Ovary (tissue), 3 donors: Measurements from ENCODE around the gene OAS3.

Source experiments
- CTCF ChIP-seq, 3 donors: fragments of 450-650 bp in 2 of 3; fragments of 200-600 bp in 1 of 3; IDR thresholded peaks; one replicate each; pipeline versions ENCODE4 v1.5.1 to v1.8.0; 2016 to 2022; ENCODE audit warnings: antibody characterized with exemption in 3 of 3, mild to moderate bottlenecking in 1 of 3
- POLR2A ChIP-seq: fragments of 450-650 bp; IDR thresholded peaks from one replicate; pipeline ENCODE4 v1.6.1; 2017; ENCODE audit warnings: antibody characterized with exemption, mild to moderate bottlenecking, moderate library complexity
- donor health status: DM: no; HTN: no; CAD: no.

- TF ChIP-seq CTCF (IDR thresholded peaks at IDR 0.05): no peak
- no peak for TF ChIP-seq POLR2A
Observed at GRCh38 chr12:112913038-112913688, 25.1 kb upstream of the OAS3 start.
